Activated naive CD4-positive, alpha-beta T cell treated with anti-CD3 and anti-CD28 coated beads, Interleukin-2, amount 50 U/mL, for 16 hours (primary cell): Measurements from ENCODE around the gene METTL8.

ENCODE experiments used
- DNase-seq: peaks from one replicate; pipeline ENCODE4 v3.0.0-alpha.2; 2020

The METTL8 gene

DNA sequence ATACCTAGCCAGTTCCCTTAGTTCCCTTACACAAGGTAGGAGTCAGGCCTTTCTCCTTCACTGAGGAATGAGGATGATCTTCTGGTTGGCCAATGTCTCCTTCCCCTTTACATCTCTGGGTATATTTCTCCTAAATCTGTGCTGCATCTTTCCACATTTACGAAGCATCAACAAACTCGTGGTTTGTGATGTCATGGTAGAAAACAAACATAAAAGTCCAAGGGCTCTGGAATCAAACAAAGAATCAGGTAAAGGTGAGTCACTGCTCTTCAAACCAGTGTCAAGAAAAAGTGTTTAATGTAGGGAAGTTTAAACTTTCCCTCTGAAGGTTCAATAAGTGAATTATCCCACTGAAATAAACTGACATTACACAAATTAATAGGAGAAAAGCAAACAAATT, 122.9 kb downstream of the METTL8 start:
- DNase-seq: no peak

DNA sequence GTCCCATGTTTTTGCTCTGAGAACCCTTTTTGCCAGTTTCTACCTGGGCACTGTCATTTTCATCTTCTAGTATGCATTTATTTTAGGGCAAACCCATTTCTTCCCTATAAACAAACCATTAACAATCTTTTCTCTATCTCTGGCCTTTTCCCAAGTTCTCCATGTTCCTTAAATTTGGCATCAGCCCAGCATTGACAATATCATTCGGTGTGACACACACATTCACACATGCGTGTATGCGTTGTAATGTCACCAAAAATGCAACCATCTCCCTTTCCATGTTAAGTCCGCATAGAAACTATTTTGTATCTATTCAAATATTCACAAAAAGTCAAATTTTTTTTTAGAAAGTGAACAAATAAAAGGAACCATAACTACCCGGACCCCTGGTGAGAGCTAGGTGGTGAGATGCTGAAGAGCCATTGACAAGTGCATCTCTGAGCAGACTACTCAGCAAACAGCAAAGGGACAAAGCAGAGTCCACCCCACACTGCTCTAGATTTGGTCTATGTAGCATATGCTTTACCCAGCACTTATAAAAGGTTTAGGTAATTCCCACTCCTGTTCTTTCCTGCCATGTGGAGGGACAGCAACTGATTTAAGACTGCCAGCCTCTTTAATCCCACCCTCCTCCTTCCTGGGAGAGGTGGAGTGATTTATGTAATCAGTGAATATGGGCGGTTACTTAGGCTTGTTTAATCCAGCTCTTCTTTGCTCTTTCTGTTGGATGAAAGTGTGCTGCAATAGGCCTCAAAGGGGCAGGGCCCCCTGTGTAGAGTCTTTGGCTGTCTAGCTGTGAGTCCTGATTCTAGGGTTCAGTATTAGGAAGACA, 124.1 kb downstream of the METTL8 start:
- no peak for DNase-seq

DNA sequence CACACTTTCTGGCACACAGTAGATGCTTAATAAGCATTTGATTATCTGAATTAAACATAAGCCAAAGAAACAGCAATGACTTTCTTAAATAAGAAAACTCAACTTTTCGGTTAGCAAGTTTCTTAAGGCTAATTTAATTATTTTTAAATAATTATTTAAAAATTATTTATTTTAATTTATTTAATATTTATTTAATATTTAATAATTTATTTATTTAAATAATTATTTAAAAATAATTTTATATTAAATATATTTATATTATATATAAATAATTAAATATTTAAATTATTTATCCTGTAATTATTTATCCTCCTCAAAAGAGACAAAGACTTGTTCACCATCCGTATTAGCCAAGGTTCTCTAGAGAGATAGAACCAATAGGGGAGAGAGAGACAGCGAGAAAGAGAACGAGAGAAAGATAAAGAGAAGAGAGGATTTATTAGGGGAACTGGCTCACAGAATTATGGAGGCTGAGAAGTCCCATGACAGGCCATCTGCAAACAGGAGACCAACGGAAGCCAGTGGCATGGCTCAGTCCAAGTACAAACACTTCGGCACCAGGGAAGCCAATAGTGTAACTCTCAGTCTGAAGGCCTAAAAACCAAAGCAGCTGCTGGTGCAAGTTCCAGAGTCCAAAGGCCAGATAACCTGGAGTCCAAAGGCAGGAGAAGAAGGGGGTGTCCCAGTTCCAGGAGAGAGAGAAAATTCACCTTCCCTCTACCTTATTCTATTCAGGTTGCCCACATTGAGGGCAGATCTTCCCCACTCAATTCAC, 125.3 kb downstream of the METTL8 start:
- DNase-seq: no peak

DNA sequence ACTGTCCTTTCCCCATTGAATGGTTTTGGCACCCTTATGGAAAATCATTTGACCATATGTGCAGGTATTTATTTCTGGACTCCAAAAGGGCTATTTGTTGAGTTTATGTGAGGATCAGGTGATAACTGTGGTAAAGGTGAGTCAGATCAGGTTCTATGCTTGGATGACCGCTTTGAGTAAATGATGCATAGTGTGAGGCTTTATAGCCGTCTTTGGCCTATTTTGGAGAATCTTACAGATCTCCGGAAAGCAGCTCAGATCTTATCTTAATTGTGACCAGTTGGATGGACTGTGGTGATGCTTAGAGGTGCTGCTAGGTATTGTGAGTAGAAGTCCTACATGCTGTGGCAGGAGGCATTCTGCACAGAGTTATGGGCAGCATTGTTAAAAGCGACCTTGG, 126.2 kb downstream of the METTL8 start:
- DNase-seq: no peak

DNA sequence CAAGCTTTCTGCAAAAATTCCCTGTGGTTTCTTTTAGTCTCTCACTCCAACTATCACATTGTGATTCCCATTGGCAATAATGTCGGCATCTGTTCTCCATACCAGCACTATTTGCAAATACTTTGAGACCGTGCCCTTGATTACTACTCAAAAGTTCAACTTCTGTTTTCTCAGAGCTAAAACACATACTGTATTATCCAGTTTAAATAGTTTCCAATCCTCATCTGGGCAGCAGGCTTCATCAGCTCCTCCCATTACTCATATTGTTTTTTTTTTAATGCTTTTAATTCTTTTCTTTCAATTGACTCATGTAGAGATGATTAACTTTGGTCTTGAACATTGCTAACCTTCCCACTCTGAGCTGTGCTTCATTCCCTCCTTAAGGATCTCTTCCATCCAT, 135.8 kb downstream of the METTL8 start:
- DNase-seq: no peak

DNA sequence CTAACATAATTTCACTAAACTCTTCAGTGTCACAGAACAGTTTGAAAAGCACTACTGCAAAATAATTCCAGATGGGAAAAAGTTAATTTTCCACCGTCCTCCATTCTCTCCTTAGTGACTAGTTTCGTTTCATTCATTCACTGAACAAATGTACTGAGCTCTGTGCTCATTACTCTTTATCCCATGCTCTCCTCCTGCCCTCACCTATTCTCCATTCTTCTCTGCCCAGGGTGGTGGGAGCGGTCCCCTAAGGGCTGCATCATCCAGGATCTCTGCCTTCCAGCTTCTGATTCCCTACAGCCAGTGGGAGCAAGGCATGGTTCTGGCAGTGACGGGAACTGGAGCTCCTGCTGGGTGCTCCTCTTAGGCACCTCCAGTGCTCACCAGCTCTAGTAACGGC, 139.2 kb downstream of the METTL8 start:
- no peak for DNase-seq

DNA sequence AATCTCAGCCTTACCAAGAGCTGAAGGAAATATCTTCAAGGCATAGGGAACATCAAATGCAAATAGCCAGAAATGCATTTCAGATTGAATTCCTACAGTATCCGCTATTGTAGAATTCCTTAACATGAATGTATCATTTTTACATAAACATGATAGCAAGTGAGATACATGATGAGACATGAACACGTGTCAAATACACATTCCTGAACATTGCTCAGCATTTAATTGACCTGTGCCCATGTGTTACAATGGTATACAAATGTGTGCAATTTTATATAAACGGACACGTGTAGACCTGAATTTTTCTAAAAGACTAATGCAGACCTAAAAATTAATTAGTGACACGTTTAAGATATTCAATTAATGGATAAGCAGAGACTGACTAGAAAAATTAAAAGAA, 140.1 kb downstream of the METTL8 start:
- no peak for DNase-seq

DNA sequence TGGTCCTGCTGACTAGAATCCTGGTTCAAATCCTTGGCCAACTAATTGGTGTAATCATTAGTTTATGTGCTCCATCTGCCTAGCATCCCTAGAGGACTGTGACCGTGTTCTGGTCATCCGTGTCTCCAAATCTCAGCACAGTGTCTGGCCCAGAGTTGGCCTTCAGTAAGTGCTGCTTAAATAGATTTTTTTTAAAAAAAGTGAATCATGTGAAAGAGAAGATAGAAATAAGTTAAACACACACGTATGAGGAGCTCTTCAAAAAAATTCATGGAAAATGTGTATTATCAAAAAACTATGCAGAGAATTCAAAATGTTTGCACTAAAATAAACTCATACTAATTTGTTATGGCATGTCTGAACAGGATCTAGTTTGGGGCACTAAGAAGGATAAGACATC, 143.8 kb downstream of the METTL8 start:
- DNase-seq: no peak

DNA sequence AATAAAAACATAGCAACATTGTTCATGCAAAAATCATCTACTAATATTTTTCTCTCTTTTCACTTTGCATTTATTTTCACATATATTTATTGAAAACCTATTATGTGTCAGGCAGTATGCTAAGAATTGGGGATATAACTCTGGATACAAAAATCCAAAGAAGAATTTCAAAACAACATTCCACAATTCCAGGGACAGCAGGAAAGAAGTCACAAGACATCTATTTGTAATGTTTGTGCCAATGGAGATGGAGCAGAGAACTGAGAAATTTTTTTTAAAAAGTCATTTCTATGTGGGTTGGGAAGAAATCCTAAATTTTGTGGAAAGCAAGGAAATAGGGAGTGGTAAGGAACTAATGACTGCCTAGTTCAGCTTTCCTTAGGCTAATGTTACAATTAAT, 144.5 kb downstream of the METTL8 start:
- no peak for DNase-seq

DNA sequence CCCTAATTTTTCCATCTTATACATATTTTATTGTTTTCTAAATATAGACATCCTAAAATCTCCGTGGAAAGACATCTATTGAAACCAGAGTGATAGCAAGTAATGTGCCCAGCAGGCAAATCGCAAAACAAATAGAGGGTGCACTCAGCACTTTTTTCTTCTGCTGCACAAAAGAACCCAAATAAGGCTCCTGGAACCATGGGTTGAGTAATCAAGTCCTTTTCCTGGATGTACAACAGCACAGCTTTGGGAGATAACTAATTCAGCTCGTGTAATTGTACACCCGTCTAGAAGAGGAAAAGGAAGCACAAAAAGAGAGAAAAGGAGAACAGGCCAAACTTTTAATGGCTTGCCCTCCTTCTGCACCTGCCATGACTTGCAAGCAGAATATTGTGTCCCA, 146.2 kb downstream of the METTL8 start:
- DNase-seq: no peak

DNA sequence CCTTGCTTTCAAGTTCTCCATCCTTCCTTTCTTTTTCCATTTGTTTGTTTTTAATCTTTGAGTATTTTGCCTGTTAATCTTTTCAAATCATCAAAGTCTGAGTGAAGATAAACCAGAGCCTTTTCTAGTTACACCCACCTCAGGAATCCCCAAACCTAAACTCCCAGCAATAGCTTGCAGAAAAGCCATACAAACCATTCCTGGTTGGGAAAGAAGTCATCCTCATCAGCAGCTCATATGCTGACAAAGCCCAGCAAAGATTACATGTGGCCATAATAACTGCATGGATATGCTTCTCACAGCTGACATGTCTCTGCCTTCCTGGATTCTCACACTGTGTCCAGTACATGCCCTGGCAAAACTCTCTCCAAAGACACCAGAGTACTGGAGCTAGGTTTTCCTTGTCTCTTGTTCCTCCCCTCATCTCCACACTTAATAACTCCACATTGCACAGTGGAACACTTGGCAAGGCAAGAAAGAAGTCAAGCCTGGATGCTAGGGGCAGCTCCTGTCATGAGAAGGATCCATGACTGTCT, 146.7 kb downstream of the METTL8 start:
- no peak for DNase-seq

DNA sequence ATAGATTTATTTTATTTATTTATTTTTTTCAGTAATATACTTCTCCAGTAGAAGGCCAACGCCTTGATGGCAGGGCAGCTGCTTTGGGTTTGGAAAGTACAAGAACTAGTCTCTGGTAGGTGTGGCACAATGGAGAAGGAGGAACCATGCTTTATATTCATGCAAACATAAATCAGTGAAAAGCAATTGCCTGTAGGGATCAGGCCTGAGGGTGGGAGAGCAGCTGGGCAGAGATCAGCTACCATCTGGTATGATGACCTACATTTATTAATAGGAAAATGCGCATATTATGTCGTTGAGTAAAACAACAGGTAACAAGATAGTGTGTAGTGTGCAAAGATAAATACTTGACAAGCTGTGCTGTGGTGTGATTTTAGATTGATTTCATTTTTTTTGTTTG, 152.7 kb downstream of the METTL8 start:
- no peak for DNase-seq

DNA sequence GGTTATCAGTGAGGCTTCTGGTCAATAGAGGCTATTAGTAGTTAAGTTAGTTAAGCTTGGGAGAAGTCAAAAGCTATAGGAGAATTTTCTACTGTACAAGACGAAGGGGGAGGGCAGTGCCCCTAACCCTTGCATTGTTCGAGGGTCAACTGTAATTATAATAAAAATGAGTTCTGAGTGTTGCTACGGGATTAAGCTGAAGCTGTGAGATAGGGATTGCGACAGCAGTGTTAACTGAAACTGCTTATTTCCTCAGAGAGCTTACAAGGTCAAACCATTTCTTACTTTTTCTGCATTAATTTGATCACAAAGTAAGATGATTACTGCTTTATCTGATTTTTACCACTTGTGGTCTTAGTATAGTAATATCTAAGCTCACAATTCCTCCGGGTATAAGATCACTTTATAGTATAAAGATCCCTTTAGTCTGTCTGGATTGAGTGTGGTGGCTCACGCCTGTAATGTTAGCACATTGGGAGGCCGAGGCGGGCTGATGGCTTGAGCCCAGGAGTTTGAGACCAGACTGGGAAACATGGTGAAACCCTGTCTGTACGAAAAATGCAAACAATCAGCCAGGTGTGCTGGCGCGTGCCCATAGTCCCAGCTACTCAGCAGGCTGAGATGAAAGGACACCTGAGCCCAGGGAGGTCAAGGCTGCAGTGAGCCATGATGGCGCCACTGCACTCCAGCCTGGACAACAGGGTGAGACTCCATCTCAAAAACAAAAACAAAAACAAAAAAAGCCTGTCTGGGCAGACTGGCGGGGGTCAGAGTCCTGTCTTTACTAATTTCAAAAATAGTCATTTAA, 153.6 kb downstream of the METTL8 start:
- DNase-seq: no peak

DNA sequence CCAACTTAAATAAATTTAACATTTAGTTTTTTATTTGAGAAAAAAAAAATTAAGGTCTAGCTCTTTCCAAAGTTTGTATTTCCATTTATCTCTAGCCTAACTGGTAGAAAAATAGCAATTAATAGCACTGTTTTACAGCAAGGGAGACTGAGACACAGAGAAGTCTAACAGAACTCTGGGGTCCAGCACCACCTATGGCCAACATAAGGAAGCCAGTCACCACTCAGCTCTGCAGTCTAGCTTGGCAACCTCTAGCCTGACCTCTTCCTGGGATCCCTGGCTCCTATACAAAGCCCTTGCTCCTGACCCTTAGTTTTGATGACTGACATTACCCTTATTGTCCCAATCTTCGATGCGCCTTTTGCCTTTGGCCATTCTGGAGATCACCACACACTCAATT, 159.0 kb downstream of the METTL8 start:
- no peak for DNase-seq

DNA sequence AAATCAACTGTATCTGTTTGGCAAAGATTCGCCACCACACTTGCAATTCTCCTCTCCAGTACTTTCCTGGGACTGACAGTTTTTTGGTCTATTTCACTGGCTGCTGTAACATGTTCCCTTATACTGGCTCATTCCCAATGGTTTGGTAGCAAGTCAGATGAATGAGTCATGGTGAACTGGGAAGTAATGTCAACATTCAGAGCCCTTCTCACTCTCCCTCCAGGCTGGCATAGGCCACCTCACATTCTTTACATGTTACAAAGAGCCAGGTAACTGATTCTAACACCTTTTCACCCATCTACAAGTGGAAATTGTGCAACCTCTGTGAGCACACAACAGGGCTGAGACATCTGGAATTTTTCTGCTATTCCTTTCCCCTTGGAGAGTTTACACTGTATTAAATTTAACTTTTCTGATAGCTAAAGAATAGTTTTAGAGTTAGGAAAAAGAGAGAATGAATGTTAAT, 161.8 kb downstream of the METTL8 start:
- no peak for DNase-seq

DNA sequence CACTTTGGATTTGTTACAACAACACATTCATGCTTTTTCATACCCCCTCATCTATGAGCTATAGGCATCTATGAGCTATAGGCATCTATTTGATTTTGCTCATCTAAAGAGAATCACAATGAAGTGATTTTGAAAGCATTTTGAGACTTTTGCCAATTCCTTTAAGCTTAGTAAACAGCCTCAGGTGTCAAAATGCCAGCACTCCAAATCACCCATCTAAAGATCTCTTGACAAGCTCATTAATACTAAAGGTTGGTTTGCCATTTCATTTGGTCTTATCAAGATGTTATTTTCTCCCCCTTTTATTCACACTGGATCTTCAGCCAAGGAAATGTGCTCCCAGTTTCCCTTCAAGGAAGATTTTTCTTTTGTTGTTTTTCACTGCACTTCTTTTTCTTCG, 162.4 kb downstream of the METTL8 start:
- DNase-seq: no peak

DNA sequence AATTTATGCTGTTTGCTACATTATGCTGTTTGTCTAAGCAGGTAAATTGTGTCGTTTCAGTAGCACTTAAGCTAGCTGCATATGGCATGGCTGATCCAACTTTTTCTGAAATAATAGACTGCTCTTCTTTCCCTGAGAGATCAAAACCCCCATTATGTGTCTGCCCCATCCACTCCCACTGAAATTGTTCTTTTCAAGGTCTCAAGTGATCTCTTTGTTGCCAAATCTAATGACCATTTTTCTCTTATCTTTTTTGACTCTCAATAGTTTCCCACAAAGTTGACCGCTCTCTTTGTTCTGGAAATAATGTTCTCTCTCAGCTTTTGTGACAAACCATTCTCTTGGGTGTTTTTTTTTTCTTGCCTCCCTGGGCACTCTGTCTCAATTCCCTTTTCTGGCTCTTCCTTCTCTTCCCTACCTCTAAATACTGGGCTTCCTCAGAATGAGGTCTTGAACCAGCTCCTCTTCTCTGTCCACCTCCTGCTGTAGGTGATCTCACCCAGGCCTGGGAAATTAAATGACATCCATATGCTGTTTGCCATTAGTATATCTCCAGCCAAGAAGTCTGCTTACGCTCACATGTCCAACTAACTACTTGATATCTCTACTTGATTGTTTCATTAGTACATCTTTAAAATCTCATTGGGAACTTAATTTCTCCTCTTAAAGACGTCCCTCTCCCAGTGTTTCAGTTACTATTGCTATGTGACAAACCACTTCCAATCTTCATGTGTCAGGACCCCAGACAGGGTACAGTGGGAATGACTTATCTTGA, 165.7 kb downstream of the METTL8 start:
- no peak for DNase-seq
